ENCODE data around the gene POLR2C.
"Not testable (repeated sequence)": the region's sequence is repeated elsewhere in the genome, so short reads cannot be mapped to it uniquely, and the experiment has no call there.

The POLR2C gene

DNA sequence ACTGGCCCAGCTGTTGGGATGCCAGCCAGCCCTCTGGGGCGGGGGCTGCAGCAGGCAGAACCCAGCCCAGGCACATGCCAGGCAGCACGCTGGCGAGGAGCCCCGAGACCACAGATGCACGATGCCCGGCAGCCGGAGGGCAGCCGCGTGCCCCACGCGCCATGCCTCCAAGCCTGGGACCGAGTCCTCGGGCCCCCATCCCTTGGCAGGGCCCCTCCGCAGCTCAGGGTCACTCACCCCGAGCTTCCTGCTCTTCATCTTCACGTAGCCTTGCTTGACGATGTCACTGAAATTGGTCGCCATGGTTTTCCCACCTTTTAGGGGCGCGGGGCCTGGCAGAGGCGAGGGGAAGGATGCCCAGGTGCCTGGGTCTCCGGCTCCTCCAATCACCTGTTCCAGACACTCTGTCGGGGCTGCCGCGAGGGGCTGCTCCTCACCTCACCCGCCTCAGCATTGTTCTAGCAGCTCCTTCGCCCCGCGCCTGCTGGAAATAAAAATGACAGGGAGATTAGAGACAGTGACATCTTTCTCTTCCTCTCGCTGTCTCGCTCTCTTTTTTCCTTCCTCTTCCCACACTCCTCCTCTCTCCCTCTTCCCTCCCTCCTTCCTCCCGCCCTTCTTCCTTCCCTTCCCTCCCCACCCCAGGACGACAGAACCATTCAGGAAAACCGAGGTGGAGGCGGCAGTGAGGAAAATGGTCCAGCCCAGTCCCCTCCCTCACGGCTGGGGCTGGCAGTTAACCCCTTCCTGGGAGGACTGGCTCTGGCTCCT is 16.9 kb downstream of the POLR2C start:
- DNase-seq (ENCODE audit: low read depth in 2 of 2) = no peak

DNA sequence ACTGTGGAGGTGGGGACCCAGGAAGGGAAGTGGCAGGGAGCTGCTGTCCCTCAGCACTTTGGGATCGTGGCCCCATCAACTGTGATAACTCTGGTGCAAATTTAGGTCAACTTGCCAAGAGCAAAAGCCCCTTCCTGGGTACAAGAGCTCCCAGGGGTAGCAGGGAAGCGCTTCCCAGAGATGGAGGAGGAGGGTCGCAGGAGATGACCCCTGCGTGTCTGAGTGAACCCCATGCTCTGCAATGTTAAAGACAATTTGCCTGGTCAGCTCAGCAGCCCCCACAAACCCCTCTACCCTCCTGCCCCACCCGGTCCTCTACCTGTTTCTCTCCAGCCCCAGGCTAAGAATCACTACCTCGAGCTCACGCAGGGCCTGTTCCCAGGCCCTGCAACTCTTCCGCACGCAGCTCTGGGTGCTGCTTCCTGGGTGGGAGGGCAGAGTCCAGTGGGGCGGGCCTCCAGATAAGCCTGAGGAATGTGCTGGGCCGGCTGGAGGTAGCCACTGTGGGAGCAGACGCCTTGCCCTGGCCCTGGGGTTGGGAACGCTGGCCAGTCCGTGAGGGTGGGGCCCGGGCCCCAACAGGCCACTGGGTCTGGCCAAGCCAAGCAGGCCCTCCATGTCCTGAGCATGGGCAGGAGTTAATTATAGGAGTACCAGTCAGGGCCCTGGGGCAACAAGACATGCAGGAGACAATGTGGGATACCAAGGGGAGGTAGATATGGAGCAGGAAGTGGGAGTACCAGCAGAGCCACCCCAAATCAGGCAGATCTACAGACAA is 17.7 kb downstream of the POLR2C start:
- no peak for DNase-seq (ENCODE audit: low read depth in 2 of 2)

DNA sequence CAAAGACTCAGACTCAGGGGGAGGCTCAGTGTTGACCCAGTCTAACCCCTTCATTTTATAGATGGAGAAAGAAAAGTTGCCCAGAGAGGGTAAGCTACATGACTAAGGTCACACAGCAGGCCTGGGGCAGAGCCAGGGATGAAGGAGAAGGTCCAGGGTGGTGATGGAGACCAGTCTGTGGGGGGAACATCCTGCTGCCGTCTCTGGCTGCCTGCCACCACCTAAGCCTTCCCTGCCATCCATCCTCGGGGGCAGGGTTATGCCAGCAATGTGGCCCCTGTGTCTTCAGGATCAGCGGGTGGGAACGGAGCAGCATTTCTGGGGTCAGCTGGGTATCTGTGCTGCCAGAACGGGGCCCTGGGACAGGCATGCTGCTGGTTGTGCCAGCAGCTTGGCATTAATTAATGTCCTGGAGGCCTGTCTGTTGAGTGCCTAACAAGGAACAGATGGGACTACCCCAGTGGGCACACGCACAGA is 18.3 kb downstream of the POLR2C start:
- no peak for DNase-seq (ENCODE audit: low read depth in 2 of 2)

DNA sequence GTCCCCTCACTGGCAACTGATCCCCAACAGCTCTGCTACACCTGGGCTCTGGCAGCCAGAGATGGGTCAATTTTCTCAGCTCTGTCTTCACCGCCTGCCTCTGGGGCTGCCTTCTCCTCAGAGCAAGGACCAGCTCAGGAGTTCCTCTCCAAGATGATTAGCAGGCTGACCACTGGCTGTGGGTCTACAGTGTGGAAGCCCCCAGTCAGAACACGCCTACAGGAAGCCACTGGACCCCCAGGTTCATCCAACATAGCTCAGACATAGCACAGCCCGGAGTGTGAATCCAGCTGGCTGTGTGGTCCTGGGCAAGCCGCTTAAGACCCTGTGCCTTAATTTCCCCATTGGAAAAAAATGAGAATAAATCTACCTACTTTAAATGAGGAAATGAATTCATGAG is 18.9 kb downstream of the POLR2C start:
- no peak for DNase-seq (ENCODE audit: low read depth in 2 of 2)

DNA sequence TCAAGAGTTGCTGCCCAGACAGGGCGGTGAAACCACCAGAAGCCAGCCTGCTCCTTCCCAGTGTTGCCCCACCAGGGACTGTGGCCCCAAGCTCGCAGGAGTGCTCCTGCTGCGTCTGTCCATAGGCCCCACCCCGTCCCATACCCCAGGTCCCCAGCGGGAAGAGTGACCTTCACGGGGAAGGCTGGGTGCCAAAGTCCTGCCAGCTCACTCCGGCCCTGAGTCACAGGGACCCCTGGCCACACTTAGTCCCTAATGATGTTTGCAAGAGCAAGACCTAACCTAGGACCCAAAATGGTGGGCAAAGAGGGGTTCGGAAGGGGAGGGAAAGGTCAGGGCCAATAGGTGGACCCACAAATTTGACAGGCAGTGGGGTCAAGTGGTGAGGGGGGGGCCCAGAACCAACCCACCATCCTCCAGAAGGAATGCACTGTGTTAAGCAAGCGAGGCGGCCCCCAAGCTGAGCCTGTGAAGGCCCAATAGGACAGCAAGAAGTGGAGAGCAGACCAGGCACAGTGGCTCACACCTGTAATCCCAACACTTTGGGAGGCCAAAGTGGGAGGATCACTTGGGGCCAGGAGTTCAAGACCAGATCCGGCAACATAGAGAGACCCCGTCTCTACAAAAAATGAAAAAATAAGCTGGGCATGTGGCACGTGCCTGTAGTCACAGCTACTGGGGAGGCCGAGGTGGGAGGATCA is 20.5 kb downstream of the POLR2C start:
- no peak for DNase-seq (ENCODE audit: low read depth in 2 of 2)

- DNase-seq (ENCODE audit: low read depth in 2 of 2) = no peak
Observed at GRCh38 chr16:57483725-57484514, 21.4 kb downstream of the POLR2C start.

DNA sequence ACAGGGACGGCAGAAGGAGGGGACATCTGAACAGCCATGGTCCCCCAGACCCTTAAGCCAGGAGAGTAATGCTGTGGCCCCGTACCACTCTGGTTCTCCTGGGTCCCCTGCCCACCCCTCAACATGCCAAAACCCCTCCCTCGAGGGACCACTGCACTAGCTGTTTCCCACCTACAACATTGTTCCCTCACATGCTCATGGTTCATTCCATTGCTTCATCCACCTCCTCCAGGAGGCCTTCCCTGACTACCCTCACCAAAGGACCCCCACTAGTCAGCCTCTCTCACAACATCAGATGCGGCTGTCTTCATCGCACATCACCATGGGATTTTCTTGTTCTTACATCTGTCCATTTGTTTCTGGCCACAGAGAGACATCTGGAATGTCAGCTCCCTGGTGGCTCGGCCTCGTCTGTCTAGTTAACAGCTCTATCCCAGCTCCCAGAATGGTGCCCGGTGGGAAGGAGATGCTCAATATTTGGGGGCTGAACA is 22.1 kb downstream of the POLR2C start:
- no peak for DNase-seq (ENCODE audit: low read depth in 2 of 2)

DNA sequence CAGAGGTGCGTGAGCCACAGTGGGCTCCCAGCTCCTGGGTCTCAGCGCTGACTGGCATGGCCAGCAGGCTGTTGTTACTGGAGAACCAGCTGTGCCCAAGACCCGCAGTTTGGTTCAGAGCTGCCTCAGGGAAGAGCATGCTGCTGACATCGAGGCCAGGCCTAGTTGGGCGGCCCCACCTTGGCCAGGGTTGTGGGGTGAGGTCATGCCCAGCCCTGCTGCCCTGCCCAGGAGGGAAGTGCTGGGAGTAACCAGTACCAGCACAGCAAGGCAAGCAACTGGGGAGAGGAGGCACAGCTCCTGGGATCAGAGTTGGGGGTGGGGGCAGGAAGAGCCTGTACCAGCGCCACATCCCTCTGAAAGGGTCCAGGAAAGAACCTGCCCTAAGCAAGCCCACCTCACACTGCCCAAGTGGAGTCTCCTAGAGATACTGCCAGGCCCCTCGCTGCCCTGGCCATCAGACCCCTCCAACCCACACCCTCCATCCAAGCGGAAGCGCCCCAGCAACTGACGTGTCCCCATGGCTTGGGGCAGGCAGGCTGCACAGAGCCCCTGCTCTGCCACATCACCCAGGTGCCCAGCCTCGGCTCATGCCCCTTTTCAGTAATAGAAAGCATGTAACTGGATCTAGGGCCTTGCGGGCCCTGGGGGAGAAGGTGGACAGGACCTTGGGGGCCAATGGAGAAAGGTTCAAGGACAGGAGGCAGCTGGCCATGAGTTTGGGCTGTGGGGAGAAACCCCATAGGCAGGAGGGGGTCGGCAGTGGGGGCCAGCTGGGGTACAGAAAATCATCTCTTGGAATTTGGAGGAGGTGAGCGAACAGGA is 22.8 kb downstream of the POLR2C start:
- no peak for DNase-seq (ENCODE audit: low read depth in 2 of 2)

- peak; percentile 38 to 75 for DNase-seq (ENCODE audit: low read depth in 2 of 2)
Observed at GRCh38 chr16:57485916-57486857, 23.7 kb downstream of the POLR2C start, which contains the start of gene DOK4. DOK4 (minus strand) TSS chr16:57486493; CDS start chr16:57479507, 6,986 bp downstream.

GRCh38 chr16:57486858-57487834 is 24.7 kb downstream of the POLR2C start:
- DNase-seq (ENCODE audit: low read depth in 2 of 2) = no peak

DNA sequence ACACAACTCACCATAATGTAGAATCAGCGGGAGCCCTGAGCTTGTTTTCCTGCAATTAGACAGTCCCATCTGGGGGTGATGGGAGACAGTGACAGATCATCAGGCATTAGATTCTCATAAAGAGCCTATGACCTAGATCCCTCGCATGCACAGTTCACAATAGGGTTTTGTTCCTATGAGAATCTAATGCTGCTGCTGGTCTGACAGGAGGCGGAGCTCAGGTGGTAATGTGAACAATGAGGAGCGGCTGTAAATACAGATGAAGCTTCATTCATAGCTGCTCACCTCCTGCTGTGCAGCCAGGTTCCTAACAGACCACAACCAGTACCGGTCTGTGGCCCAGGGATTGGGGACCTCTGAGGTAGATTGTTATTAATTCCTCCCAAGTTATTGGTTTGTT is 26.8 kb downstream of the POLR2C start:
- DNase-seq (ENCODE audit: low read depth in 2 of 2) = no peak

- DNase-seq (ENCODE audit: low read depth in 2 of 2) = no peak
Observed at GRCh38 chr16:57493767-57494166, 31.3 kb downstream of the POLR2C start.

- DNase-seq (ENCODE audit: low read depth in 2 of 2) = no peak
Observed at GRCh38 chr16:57497121-57497520, 34.6 kb downstream of the POLR2C start.

DNA sequence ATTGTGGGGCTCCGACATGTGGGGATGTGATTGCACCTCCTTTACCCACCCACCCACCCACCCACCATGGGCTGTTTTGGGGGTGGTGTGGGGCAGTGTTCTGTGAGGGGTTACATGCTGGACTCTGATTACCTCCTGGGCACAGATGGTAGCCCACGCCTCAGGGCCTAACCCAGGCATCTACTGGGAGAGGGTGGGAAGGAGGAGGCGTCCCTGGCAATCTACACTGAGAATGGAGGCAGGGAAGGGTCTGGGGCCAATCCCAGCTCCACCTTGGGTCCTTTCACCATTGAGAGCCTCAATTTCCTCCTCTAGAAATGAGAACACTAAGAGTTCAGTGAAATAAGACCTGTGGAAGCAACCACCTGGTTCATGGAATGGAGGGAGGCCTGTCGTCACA is 35.6 kb downstream of the POLR2C start:
- no peak for DNase-seq (ENCODE audit: low read depth in 2 of 2)

GRCh38 chr16:57499941-57500340 is 37.5 kb downstream of the POLR2C start:
- DNase-seq (ENCODE audit: low read depth in 2 of 2) = not testable (repeated sequence)

GRCh38 chr16:57500578-57501111 is 38.2 kb downstream of the POLR2C start:
- DNase-seq (ENCODE audit: low read depth in 2 of 2) = no peak

DNA sequence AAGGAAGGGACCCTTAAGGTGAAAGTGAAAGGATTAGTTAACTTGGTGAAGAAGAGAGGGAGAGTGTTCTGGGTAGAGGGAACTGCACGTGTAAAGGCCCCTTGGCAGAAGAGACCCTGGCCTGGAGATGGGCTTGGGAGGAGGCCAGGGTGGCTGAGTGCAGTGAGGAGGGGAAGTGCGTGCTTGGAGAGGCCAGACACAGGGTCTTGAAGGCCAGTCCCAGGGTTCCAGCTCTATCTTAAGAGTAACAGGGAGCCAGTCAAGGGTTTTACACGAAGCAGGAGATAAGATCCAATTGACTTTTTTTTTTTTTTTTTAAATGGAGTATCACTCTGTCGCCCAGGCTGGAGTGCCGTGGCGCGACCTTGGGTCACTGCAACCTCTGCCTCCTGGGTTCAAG is 39.0 kb downstream of the POLR2C start:
- DNase-seq (ENCODE audit: low read depth in 2 of 2) = no peak
